Measurements from ENCODE around the gene CAMK2A. TPM values are rescaled to one million over a fixed set of nuclear protein-coding genes. Genes with fewer than 3 reads are reported as not detected.

The CAMK2A gene
- total and polyA plus RNA-seq, 4 donors: under 0.01 TPM; not detected in 3

GRCh38 chr5:150277043-150277442, 12.5 kb downstream of the CAMK2A start:
- no peak overlapping the region for H3K9ac ChIP-seq (ENCODE audit: low read depth in 1 of 2, low read length in 2 of 2)
- H3K4me1 ChIP-seq (ENCODE audit: control insufficient read depth in 4 of 4, insufficient read depth in 4 of 4, low read length in 3 of 4): no peaks in the 10 kb centered on the region
- H3K9me3 ChIP-seq (ENCODE audit: control insufficient read depth in 4 of 4, low read length in 3 of 4): no peaks in the 10 kb centered on the region
- H3K36me3 ChIP-seq (ENCODE audit: control insufficient read depth in 4 of 4, insufficient read depth in 3 of 4, low read depth in 1 of 4, low read length in 3 of 4): no peaks in the 10 kb centered on the region
- no peak for DNase-seq (ENCODE audit: low spot score)
- no peak for TF ChIP-seq FOXA1 (IDR thresholded peaks at IDR 0.05)
- TF ChIP-seq EGR1 (IDR thresholded peaks at IDR 0.05; ENCODE audit: low read depth in 2 of 2): no peak
- no peak for TF ChIP-seq YY1 (IDR thresholded peaks at IDR 0.05)
- TF ChIP-seq NR2F2 (IDR thresholded peaks at IDR 0.05): no peak
- TF ChIP-seq JUND (IDR thresholded peaks at IDR 0.05): no peak
- TF ChIP-seq FOXA2 (IDR thresholded peaks at IDR 0.05): no peak
- TF ChIP-seq, protein P1, sequence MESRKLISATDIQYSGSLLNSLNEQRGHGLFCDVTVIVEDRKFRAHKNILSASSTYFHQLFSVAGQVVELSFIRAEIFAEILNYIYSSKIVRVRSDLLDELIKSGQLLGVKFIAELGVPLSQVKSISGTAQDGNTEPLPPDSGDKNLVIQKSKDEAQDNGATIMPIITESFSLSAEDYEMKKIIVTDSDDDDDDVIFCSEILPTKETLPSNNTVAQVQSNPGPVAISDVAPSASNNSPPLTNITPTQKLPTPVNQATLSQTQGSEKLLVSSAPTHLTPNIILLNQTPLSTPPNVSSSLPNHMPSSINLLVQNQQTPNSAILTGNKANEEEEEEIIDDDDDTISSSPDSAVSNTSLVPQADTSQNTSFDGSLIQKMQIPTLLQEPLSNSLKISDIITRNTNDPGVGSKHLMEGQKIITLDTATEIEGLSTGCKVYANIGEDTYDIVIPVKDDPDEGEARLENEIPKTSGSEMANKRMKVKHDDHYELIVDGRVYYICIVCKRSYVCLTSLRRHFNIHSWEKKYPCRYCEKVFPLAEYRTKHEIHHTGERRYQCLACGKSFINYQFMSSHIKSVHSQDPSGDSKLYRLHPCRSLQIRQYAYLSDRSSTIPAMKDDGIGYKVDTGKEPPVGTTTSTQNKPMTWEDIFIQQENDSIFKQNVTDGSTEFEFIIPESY (IDR thresholded peaks at IDR 0.05): no peak
- TF ChIP-seq GABPA (IDR thresholded peaks at IDR 0.05 in 1 of 2, conservative IDR thresholded peaks at IDR 0.05 in 1 of 2): no peak
- TF ChIP-seq HNF4A (conservative IDR thresholded peaks at IDR 0.05): no peak
- no peak for TF ChIP-seq SP1 (IDR thresholded peaks at IDR 0.05)
- TF ChIP-seq REST (IDR thresholded peaks at IDR 0.05): no peak
- TF ChIP-seq, protein P2, sequence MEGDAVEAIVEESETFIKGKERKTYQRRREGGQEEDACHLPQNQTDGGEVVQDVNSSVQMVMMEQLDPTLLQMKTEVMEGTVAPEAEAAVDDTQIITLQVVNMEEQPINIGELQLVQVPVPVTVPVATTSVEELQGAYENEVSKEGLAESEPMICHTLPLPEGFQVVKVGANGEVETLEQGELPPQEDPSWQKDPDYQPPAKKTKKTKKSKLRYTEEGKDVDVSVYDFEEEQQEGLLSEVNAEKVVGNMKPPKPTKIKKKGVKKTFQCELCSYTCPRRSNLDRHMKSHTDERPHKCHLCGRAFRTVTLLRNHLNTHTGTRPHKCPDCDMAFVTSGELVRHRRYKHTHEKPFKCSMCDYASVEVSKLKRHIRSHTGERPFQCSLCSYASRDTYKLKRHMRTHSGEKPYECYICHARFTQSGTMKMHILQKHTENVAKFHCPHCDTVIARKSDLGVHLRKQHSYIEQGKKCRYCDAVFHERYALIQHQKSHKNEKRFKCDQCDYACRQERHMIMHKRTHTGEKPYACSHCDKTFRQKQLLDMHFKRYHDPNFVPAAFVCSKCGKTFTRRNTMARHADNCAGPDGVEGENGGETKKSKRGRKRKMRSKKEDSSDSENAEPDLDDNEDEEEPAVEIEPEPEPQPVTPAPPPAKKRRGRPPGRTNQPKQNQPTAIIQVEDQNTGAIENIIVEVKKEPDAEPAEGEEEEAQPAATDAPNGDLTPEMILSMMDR (IDR thresholded peaks at IDR 0.05; ENCODE audit: low read depth, low read length, missing input control): no peak
- TF ChIP-seq, protein P3, sequence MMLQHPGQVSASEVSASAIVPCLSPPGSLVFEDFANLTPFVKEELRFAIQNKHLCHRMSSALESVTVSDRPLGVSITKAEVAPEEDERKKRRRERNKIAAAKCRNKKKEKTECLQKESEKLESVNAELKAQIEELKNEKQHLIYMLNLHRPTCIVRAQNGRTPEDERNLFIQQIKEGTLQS (IDR thresholded peaks at IDR 0.05): no peak
- no peak for TF ChIP-seq RXRA (IDR thresholded peaks at IDR 0.05)
- H3K27me3 ChIP-seq (ENCODE audit: control insufficient read depth in 4 of 4, insufficient read depth in 4 of 4, low read length in 3 of 4): no peaks in the 10 kb centered on the region
- no peak overlapping the region for H3K4me3 ChIP-seq (ENCODE audit: low read depth in 1 of 3, low read length in 3 of 3)
- WGBS: 86% methylated on average over 4 of the region's 4 CpGs
- H3K27ac ChIP-seq (ENCODE audit: low read depth in 1 of 2, low read length in 2 of 2): no peak overlapping the region

DNA sequence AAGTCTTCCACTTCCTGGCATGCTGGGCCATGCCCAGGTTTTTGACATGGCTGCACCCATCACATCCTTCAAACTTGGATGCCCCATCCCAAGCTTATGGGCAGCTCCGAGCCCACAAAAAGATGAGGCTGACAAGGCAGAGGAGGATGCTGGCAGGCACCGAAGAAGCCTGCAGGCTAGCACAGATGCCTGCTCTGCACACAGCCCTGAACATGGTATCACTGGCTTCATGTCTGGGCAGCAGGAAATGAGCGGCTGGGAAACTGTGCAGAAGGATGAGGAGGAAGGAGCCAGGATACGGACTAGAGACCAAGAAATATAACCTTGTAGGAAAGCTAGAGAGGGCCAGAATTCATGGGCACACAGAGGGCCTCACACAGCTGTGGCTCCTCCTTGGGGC, 14.8 kb downstream of the CAMK2A start:
- H3K4me1 ChIP-seq (ENCODE audit: control insufficient read depth in 4 of 4, insufficient read depth in 4 of 4, low read length in 3 of 4): no peaks in the 10 kb centered on the region
- no peak overlapping the region for H3K9ac ChIP-seq (ENCODE audit: low read depth in 1 of 2, low read length in 2 of 2)
- TF ChIP-seq RAD21 (IDR thresholded peaks at IDR 0.05): no peak
- no peak for TF ChIP-seq FOXA1 (IDR thresholded peaks at IDR 0.05)
- TF ChIP-seq NR2F2 (IDR thresholded peaks at IDR 0.05): no peak
- TF ChIP-seq, protein P1 (IDR thresholded peaks at IDR 0.05): no peak
- TF ChIP-seq HNF4A (conservative IDR thresholded peaks at IDR 0.05): no peak
- no peak for TF ChIP-seq YY1 (IDR thresholded peaks at IDR 0.05)
- no peak for TF ChIP-seq JUND (IDR thresholded peaks at IDR 0.05)
- 83% methylated on average over 4 of the region's 4 CpGs for WGBS
- no peaks in the 10 kb centered on the region for H3K9me3 ChIP-seq (ENCODE audit: control insufficient read depth in 4 of 4, low read length in 3 of 4)
- no peak for DNase-seq (ENCODE audit: low spot score)
- H3K36me3 ChIP-seq (ENCODE audit: control insufficient read depth in 4 of 4, insufficient read depth in 3 of 4, low read depth in 1 of 4, low read length in 3 of 4): no peaks in the 10 kb centered on the region
- H3K4me3 ChIP-seq (ENCODE audit: low read depth in 1 of 3, low read length in 3 of 3): no peak overlapping the region
- no peak overlapping the region for H3K27ac ChIP-seq (ENCODE audit: low read depth in 1 of 2, low read length in 2 of 2)
- no peaks in the 10 kb centered on the region for H3K27me3 ChIP-seq (ENCODE audit: control insufficient read depth in 4 of 4, insufficient read depth in 4 of 4, low read length in 3 of 4)
